Central memory CD8-positive, alpha-beta T cell (primary cell): ENCODE data around the gene PPP1R12B.

Experiments used
- ATAC-seq: fragments of 150-1000 bp; cut with Tn5 transposase; replicated peaks from 2 replicates; pipeline ENCODE4 v1.10.0; 2022; ENCODE audit warnings: mild to moderate bottlenecking, moderate FRiP score, moderate number of reproducible peaks; ENCODE audit not compliant: poor library complexity, severe bottlenecking; ENCODE audit errors: extremely low read depth
- DNase-seq, 2 donors: peaks; one replicate each; pipeline ENCODE4 v3.0.0; 2021; ENCODE audit warnings: low spot score in 2 of 2
- H3K27ac Mint-ChIP-seq: one replicate; pipeline ENCODE4 v1.8.0; 2022; ENCODE audit warnings: low read depth, mild to moderate bottlenecking, moderate library complexity, mixed read lengths
- H3K27me3 Mint-ChIP-seq: one replicate; pipeline ENCODE4 v1.8.0; 2022; ENCODE audit warnings: mixed read lengths
- H3K36me3 Mint-ChIP-seq: one replicate; pipeline ENCODE4 v1.8.0; 2022; ENCODE audit warnings: mild to moderate bottlenecking, moderate library complexity, mixed read lengths; ENCODE audit not compliant: insufficient read depth
- H3K4me1 Mint-ChIP-seq: one replicate; pipeline ENCODE4 v1.8.0; 2022; ENCODE audit warnings: mixed read lengths
- H3K4me3 Mint-ChIP-seq: one replicate; pipeline ENCODE4 v1.8.0; 2022; ENCODE audit warnings: mild to moderate bottlenecking, moderate library complexity, mixed read lengths
- H3K9me3 Mint-ChIP-seq: one replicate; pipeline ENCODE4 v1.8.0; 2022; ENCODE audit warnings: mixed read lengths

Gene PPP1R12B

GRCh38 chr1:202561240-202561639 is 212.7 kb downstream of the PPP1R12B start:
- DNase-seq, result no peak
- peaks cover 7% of the 10 kb centered on the region for H3K36me3 Mint-ChIP-seq
- H3K27me3 Mint-ChIP-seq, result no peaks in the 10 kb centered on the region
- H3K4me3 Mint-ChIP-seq, result no peak overlapping the region
- no peaks in the 10 kb centered on the region for H3K9me3 Mint-ChIP-seq
- no peak overlapping the region for H3K27ac Mint-ChIP-seq
- ATAC-seq, result no peak
- H3K4me1 Mint-ChIP-seq, result no peaks in the 10 kb centered on the region

DNA sequence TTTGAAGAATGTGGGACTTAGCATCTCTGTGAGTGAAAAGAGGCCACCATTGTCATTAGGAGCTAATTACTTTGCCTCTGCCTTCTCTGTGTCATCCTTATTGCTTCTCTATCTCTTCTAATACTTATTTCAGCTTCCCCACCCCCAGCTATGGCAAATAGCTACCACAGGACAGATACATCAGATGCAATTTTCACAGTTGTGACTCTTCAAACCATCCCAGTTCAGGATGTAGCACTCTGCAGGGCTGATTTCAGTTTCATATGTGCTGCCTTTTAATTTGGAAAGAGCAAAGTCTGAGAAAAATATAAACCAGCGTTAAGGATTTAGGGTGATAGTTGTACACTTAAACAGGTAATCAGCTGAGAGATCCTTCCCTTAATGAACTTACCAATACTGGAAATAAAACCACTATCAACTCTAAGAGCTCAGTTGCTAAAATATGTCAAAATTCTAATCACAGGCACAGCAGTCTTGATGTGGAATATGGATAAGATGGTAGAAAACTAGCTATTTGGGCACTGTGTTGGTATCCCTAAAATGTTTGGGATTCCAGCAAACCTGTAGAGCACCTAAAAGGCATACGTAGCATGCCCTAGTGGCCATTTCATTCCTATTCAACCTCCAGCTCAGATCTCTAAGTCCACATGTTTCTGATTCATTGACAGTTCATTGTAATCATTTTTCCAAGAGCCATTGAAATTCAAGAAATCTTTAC is 213.4 kb downstream of the PPP1R12B start:
- Mint-ChIP-seq H3K27me3 (no peaks in the 10 kb centered on the region), H3K36me3 (peaks cover 8% of the 10 kb centered on the region), H3K9me3 (no peaks in the 10 kb centered on the region), H3K4me3 (no peak overlapping the region), H3K27ac (no peak overlapping the region), H3K4me1 (no peaks in the 10 kb centered on the region)
- ATAC-seq (no peak), DNase-seq (no peak)

DNA sequence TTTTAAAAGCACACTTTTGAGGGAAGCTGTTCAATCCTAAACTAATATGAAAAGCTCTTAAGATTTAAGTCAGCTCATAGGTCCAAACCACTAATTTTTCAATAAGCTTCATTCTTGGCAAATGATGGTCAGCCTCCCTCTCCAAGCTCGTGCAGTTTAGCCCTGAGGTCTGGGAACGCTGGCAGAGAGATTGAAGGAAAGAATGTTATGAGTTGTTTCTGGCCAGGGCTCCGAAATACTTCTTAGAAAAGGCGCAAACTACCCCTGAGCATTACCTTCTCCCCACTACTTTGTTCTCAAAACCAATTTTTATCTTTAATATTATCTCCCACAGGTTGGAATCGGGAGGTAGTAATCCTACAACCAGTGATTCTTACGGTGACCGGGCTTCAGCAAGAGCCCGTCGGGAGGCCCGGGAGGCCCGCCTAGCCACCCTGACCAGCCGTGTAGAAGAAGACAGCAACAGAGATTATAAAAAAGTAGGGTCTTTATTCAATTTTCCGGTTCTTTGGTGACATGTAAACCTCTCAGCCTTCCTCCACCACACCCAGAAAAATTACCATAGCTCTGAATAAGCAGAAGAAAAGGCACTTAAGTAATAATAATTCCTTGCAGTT is 214.1 kb downstream of the PPP1R12B start:
- Mint-ChIP-seq H3K27ac (no peak overlapping the region), H3K4me3 (no peak overlapping the region), H3K27me3 (no peaks in the 10 kb centered on the region), H3K9me3 (no peaks in the 10 kb centered on the region), H3K36me3 (peaks cover 10% of the 10 kb centered on the region), H3K4me1 (no peaks in the 10 kb centered on the region)
- DNase-seq (no peak), ATAC-seq (no peak)

DNA sequence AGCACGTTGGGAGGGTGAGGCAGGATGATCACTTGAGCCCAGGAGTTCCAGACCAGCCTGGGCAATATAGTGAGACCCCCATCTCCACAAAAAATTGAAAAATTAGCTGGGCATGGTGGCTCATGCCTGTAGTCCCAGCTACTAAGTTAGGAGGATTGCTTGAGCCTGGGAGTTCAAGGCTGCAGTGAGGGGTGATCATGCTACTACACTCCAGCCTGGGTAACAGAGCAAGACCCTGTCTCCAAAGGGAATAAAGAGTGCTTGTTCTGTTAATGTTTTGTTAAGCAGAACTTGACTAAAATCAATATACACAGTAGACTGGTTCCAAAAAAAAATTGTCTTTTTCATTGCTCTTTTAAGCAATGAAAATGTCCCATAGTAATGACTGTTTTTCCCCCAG is 215.3 kb downstream of the PPP1R12B start:
- no peak overlapping the region for H3K27ac Mint-ChIP-seq
- no peak overlapping the region for H3K4me3 Mint-ChIP-seq
- no peak for ATAC-seq

GRCh38 chr1:202564958-202565495 is 216.5 kb downstream of the PPP1R12B start:
- DNase-seq (no peak), ATAC-seq (no peak)
- Mint-ChIP-seq H3K36me3 (peaks cover 10% of the 10 kb centered on the region), H3K27ac (no peak overlapping the region), H3K4me3 (no peak overlapping the region), H3K9me3 (no peaks in the 10 kb centered on the region), H3K27me3 (no peaks in the 10 kb centered on the region), H3K4me1 (no peaks in the 10 kb centered on the region)

More for the DNA sequence above, 215.3 kb downstream of the PPP1R12B start:
- no peaks in the 10 kb centered on the region for H3K27me3 Mint-ChIP-seq
- H3K4me1 Mint-ChIP-seq, result no peaks in the 10 kb centered on the region
- no peak for DNase-seq
- H3K9me3 Mint-ChIP-seq, result no peaks in the 10 kb centered on the region
- H3K36me3 Mint-ChIP-seq, result peaks cover 10% of the 10 kb centered on the region

GRCh38 chr1:202565890-202566602 is 217.5 kb downstream of the PPP1R12B start:
- no peak for ATAC-seq
- Mint-ChIP-seq H3K4me1 (no peaks in the 10 kb centered on the region), H3K27me3 (no peaks in the 10 kb centered on the region), H3K9me3 (no peaks in the 10 kb centered on the region), H3K4me3 (no peak overlapping the region), H3K27ac (no peak overlapping the region), H3K36me3 (peaks cover 10% of the 10 kb centered on the region)
- no peak for DNase-seq

DNA sequence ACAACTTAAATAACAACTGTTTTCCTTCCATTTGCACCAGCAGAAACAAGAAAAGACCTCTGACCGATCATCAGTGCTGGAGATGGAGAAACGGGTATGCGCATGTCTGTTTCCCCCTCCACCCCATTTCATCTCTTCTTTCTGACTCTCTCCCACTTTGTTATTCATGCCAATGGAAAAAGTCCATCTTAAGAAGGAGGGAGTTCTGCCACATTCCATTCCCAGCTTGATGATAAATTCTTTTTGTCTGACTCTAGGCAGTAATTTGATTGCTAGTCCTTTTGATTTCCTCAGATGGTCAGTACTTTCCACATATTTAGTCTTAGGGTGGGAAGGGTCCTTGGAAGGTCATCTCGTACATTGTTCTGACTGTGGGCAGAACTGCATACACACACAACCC is 219.2 kb downstream of the PPP1R12B start:
- peaks cover 14% of the 10 kb centered on the region for H3K36me3 Mint-ChIP-seq
- no peak overlapping the region for H3K4me3 Mint-ChIP-seq
- H3K9me3 Mint-ChIP-seq, result no peaks in the 10 kb centered on the region
- ATAC-seq (no peak), DNase-seq (no peak)
- no peaks in the 10 kb centered on the region for H3K27me3 Mint-ChIP-seq
- H3K27ac Mint-ChIP-seq, result no peak overlapping the region
- no peaks in the 10 kb centered on the region for H3K4me1 Mint-ChIP-seq

DNA sequence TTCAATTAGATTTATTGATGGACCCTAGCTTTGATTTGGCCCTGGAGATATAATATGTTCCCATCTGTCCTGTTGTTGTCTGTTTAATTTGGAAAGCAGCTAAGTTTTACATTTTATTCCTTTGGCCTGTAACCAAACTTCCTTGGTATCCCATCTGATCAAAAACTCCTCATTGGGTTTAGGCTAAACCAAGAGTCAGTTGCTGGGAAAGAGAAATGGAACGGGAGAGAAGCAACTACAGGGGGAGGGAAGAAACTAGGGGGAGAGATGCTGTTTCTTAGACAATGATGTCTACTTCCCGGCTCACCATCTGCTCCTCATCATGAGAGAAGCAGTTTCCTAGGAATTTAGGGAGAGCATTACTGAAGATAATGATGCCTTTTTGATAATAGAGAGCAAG is 219.9 kb downstream of the PPP1R12B start:
- Mint-ChIP-seq H3K36me3 (peaks cover 15% of the 10 kb centered on the region), H3K9me3 (no peaks in the 10 kb centered on the region), H3K27me3 (no peaks in the 10 kb centered on the region), H3K4me3 (no peak overlapping the region), H3K27ac (no peak overlapping the region), H3K4me1 (no peaks in the 10 kb centered on the region)
- DNase-seq (no peak), ATAC-seq (no peak)

- ATAC-seq (no peak), DNase-seq (no peak)
- Mint-ChIP-seq H3K27me3 (no peaks in the 10 kb centered on the region), H3K36me3 (peaks cover 13% of the 10 kb centered on the region), H3K4me1 (no peaks in the 10 kb centered on the region), H3K9me3 (no peaks in the 10 kb centered on the region), H3K4me3 (no peak overlapping the region), H3K27ac (no peak overlapping the region)
Measured at GRCh38 chr1:202568826-202569225, 220.3 kb downstream of the PPP1R12B start.

DNA sequence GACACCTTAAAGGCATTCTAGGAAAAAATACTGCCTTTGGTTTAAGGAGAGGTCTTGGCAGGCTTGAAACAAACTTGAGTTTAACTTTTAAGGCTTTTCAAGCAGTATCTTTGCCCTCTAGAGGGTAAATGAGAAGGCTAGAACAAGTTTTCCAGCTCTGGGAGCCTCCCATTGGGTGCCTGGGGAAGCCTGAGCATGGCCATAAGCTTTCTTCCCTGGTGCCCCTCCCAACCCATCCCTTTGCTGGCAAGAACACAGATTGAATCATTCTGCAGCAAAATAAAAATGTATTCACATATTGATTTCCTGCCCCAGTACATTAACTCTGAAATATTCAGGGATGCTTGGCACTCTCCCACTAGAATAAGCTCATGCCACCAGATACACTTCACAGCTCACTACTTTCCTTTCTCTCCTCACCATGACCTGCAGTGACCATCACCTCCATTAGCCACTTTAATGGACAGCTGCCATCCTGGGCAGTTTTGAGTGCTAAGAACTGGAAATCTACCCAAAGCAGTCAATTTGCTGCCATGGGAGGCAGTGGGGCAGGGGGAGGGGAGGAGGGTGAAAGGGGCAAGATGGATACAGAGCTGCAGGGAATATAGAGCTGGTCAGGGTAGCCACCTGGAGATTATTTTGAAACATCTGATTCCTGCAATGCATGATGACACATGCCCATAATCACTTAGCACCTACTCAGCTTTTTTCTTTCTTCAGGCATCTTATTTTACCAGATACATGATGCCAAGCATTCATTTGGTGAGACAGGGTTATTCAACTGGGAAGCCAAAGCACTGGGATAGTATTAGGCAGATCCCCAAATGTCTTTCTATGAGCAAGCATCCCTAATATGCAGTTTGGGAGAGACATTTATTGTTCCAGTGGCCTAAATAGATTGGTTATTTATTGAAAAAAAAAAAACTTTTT is 221.2 kb downstream of the PPP1R12B start:
- no peak overlapping the region for H3K27ac Mint-ChIP-seq
- H3K4me1 Mint-ChIP-seq, result no peaks in the 10 kb centered on the region
- H3K27me3 Mint-ChIP-seq, result no peaks in the 10 kb centered on the region
- no peak for ATAC-seq
- no peak overlapping the region for H3K4me3 Mint-ChIP-seq
- H3K36me3 Mint-ChIP-seq, result peaks cover 13% of the 10 kb centered on the region
- H3K9me3 Mint-ChIP-seq, result no peaks in the 10 kb centered on the region
- no peak for DNase-seq

- no peak overlapping the region for H3K4me3 Mint-ChIP-seq
- peaks cover 9% of the 10 kb centered on the region for H3K36me3 Mint-ChIP-seq
- no peaks in the 10 kb centered on the region for H3K4me1 Mint-ChIP-seq
- no peak overlapping the region for H3K27ac Mint-ChIP-seq
- no peak for DNase-seq
- no peaks in the 10 kb centered on the region for H3K27me3 Mint-ChIP-seq
- ATAC-seq, result no peak
- H3K9me3 Mint-ChIP-seq, result no peaks in the 10 kb centered on the region
Measured at GRCh38 chr1:202571719-202572339, 223.3 kb downstream of the PPP1R12B start.

DNA sequence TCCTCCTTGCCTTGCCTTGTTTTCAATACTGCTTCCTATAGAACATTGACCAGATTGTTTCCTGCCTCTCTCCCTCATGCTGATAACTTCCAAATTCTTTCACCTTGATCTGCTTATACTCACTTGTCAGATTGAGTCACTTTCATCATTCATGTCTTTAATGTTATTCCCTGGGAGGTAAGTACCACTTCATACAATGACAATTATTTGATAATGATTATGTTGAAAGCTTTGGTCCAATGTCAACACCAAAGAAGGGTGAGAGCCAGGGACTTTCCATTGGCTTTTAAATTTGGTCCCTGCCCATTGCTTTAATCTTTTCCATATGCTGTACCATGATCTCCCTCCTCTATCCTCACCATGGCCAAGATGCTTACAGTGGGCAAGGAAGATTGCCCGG is 224.4 kb downstream of the PPP1R12B start:
- H3K36me3 Mint-ChIP-seq, result peaks cover 6% of the 10 kb centered on the region
- H3K27ac Mint-ChIP-seq, result no peak overlapping the region
- no peaks in the 10 kb centered on the region for H3K4me1 Mint-ChIP-seq
- H3K4me3 Mint-ChIP-seq, result no peak overlapping the region
- DNase-seq, result no peak
- no peak for ATAC-seq
- H3K27me3 Mint-ChIP-seq, result no peaks in the 10 kb centered on the region
- no peaks in the 10 kb centered on the region for H3K9me3 Mint-ChIP-seq
